ENCODE data around the gene BSX. TPM values are rescaled to one million over a fixed set of nuclear protein-coding genes. Genes with fewer than 3 reads are reported as not detected.

BSX gene
- total and polyA plus RNA-seq, 2 experiments from 2014 or later = not detected

DNA sequence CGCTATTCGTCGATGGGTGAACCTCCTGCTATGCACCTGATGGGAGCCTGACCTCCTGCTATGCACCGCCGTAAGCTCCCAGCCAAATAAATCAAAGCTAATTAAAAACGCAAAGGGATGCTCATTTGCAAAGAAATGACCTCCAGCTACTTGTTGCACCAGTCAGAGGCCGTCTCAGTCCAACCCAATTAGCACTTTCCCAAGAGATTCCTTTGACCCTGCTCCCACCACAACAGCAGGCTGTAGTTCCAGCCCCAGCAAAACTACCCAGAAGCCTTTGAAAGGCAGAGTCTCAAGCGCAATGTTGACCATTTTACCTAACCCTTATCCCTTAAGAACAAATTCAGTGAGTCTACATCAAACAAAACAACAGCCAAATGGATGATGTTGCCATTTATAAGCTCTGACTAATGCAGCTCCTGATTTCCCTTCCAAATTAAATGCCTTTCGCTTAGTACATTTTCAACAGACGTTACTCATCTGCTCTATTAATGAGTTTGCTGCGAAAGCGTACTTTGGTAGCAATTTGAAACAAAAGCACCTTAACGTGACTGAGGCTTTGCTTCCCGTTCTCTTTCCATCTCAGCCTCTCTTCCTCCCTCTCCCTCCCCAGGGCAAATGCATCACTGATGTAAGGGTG, 17.2 kb upstream of the BSX start:
- Histone ChIP-seq H3K36me3 (replicated peaks; ENCODE audit: insufficient read depth, low read depth) (no peaks in the 10 kb centered on the region), H3K4me1 (ENCODE audit: insufficient read depth) (no peaks in the 10 kb centered on the region), H2AFZ (no peak overlapping the region), H4K20me1 (ENCODE audit: insufficient read depth, poor library complexity, severe bottlenecking) (no peaks in the 10 kb centered on the region), H3K9me3 (ENCODE audit: low read depth) (no peaks in the 10 kb centered on the region), H3K79me2 (no peaks in the 10 kb centered on the region), H3K4me3 (no peak overlapping the region), H3K27ac (no peak overlapping the region), H3K4me2 (no peak overlapping the region), H3K27me3 (peaks cover 30% of the 10 kb centered on the region), H3K9me2 (replicated peaks; ENCODE audit: insufficient read depth) (no peaks in the 10 kb centered on the region)
- 57% methylated on average over 14 of the region's 14 CpGs for WGBS (ENCODE audit: low lambda C conversion rate, missing lambda C conversion rate)
- TF ChIP-seq, protein P1, sequence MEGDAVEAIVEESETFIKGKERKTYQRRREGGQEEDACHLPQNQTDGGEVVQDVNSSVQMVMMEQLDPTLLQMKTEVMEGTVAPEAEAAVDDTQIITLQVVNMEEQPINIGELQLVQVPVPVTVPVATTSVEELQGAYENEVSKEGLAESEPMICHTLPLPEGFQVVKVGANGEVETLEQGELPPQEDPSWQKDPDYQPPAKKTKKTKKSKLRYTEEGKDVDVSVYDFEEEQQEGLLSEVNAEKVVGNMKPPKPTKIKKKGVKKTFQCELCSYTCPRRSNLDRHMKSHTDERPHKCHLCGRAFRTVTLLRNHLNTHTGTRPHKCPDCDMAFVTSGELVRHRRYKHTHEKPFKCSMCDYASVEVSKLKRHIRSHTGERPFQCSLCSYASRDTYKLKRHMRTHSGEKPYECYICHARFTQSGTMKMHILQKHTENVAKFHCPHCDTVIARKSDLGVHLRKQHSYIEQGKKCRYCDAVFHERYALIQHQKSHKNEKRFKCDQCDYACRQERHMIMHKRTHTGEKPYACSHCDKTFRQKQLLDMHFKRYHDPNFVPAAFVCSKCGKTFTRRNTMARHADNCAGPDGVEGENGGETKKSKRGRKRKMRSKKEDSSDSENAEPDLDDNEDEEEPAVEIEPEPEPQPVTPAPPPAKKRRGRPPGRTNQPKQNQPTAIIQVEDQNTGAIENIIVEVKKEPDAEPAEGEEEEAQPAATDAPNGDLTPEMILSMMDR (IDR thresholded peaks at IDR 0.05; ENCODE audit: poor library complexity) = no peak
- no peak for TF ChIP-seq EZH2 (IDR thresholded peaks at IDR 0.05; ENCODE audit: borderline replicate concordance)
- TF ChIP-seq EZH2phosphoT487 (IDR thresholded peaks at IDR 0.05; ENCODE audit: low read depth, severe bottlenecking, unreplicated experiment) = no peak
- DNase-seq (ENCODE audit: low spot score) = no peak

DNA sequence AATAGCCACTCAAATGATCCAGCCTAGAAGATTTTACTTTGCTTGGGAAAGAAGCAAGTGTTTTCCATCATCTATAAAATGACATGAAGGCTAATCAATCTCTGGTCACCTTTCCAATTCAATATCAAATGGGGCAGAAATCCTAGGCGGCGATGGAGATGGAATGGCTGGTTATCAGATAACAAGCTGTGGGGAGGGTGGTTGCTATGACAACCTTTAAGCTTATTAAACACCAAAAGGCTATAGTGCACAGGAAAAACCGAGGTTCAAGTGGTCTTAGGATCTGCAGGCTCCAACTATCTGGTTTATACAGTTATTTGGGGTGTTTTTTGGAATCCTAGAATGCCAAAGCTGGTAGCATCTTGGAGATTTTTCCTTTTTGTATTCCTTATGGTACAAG, 13.9 kb upstream of the BSX start:
- Histone ChIP-seq H3K9me3 (ENCODE audit: low read depth) (no peaks in the 10 kb centered on the region), H3K27ac (no peak overlapping the region), H3K4me1 (ENCODE audit: insufficient read depth) (no peaks in the 10 kb centered on the region), H3K4me3 (no peak overlapping the region), H3K27me3 (peaks cover 32% of the 10 kb centered on the region), H3K79me2 (no peaks in the 10 kb centered on the region), H3K9me2 (replicated peaks; ENCODE audit: insufficient read depth) (no peaks in the 10 kb centered on the region), H2AFZ (no peak overlapping the region), H3K36me3 (replicated peaks; ENCODE audit: insufficient read depth, low read depth) (no peaks in the 10 kb centered on the region), H4K20me1 (ENCODE audit: insufficient read depth, poor library complexity, severe bottlenecking) (no peaks in the 10 kb centered on the region), H3K4me2 (no peak overlapping the region)
- WGBS (ENCODE audit: low lambda C conversion rate, missing lambda C conversion rate) = 45% methylated on average over 3 of the region's 3 CpGs
- DNase-seq (ENCODE audit: low spot score) = no peak
- TF ChIP-seq EZH2 (IDR thresholded peaks at IDR 0.05; ENCODE audit: borderline replicate concordance) (no peak), EZH2phosphoT487 (IDR thresholded peaks at IDR 0.05; ENCODE audit: low read depth, severe bottlenecking, unreplicated experiment) (no peak)
- TF ChIP-seq, protein P1 (IDR thresholded peaks at IDR 0.05; ENCODE audit: poor library complexity) = no peak

DNA sequence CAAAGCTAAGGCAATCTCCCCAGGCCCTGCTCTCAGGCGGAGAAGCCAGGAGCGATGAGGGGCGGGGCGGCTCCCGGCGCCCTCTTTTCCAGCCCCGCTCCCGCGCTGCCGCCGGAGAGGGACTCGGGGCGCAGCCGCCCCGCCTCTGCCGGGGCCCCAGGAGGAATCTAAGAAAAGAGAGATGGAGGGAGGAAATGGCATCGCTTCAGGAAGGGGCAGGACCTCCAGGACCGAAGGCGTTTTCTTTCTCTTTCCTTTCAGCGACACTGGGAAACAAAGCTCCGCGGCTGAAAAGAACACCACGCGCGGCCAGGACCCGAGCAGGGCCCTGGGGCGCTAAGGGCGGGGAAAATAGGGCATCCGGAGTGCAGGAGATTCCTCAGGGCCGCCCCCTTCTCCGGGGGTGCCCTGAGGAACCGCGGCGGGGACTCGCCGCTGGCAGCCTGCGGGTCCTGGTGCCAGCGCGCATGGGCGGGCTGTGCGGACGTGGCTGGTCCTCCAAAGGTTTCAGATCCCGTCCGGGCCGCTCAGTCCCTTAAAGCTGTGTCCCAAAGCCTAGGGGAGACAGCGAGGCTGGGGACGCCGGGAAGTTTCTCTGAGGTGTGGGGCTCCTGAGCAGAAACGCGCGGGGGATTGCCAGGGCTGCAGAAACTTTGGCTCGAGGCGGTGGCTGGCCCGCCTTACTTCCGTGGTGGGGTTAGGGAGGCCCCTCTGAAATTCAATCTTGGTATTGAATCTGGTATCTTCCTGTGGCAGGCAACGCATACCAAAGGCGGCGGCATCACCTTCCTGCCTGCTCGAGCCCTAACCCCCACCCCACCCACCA, 2.8 kb upstream of the BSX start:
- WGBS (ENCODE audit: low lambda C conversion rate, missing lambda C conversion rate) = 2% methylated on average over 59 of the region's 59 CpGs
- no peaks in the 10 kb centered on the region for H4K20me1 ChIP-seq (ENCODE audit: insufficient read depth, poor library complexity, severe bottlenecking)
- peaks cover 82% of the 10 kb centered on the region for H3K27me3 ChIP-seq
- peaks cover 7% of the 10 kb centered on the region for H3K4me1 ChIP-seq (ENCODE audit: insufficient read depth)
- peak; percentile 64 for TF ChIP-seq EZH2 (IDR thresholded peaks at IDR 0.05; ENCODE audit: borderline replicate concordance)
- TF ChIP-seq EZH2phosphoT487 (IDR thresholded peaks at IDR 0.05; ENCODE audit: low read depth, severe bottlenecking, unreplicated experiment) = peak; percentile 30
- TF ChIP-seq, protein P1 (IDR thresholded peaks at IDR 0.05; ENCODE audit: poor library complexity) = no peak
- H3K4me3 ChIP-seq = peak overlapping the region; percentile 93
- H3K4me2 ChIP-seq = peak overlapping the region; percentile 99
- H3K9me3 ChIP-seq (ENCODE audit: low read depth) = no peaks in the 10 kb centered on the region
- H3K36me3 ChIP-seq (replicated peaks; ENCODE audit: insufficient read depth, low read depth) = no peaks in the 10 kb centered on the region
- no peaks in the 10 kb centered on the region for H3K79me2 ChIP-seq
- no peak overlapping the region for H3K27ac ChIP-seq
- H3K9me2 ChIP-seq (replicated peaks; ENCODE audit: insufficient read depth) = no peaks in the 10 kb centered on the region
- H2AFZ ChIP-seq = peak overlapping the region; percentile 94
- DNase-seq (ENCODE audit: low spot score) = no peak

Data from hepatocyte (in vitro differentiated cells).